Measurements from ENCODE around the gene NPC1.

NPC1 gene

GRCh38 chr18:23547306-23547705 is 39.0 kb downstream of the NPC1 start:
- no peak overlapping the region for H3K4me3 ChIP-seq (ENCODE audit: low read depth, low read length)
- TF ChIP-seq CTCF (IDR thresholded peaks at IDR 0.05; ENCODE audit: low read depth, low read length) = no peak

- TF ChIP-seq CTCF (IDR thresholded peaks at IDR 0.05; ENCODE audit: low read depth, low read length) = no peak
Observed at GRCh38 chr18:23545247-23545789, 41.0 kb downstream of the NPC1 start.

GRCh38 chr18:23542461-23542860 is 43.8 kb downstream of the NPC1 start:
- no peak for TF ChIP-seq CTCF (IDR thresholded peaks at IDR 0.05; ENCODE audit: low read depth, low read length)
- H3K4me3 ChIP-seq (ENCODE audit: low read depth, low read length) = no peak overlapping the region

More at GRCh38 chr18:23545247-23545789, 41.0 kb downstream of the NPC1 start:
- no peak overlapping the region for H3K4me3 ChIP-seq (ENCODE audit: low read depth, low read length)

- no peak for TF ChIP-seq CTCF (IDR thresholded peaks at IDR 0.05; ENCODE audit: low read depth, low read length)
- no peak overlapping the region for H3K4me3 ChIP-seq (ENCODE audit: low read depth, low read length)
Observed at GRCh38 chr18:23541349-23542093, 44.8 kb downstream of the NPC1 start.

GRCh38 chr18:23540867-23541266 is 45.4 kb downstream of the NPC1 start:
- TF ChIP-seq CTCF (IDR thresholded peaks at IDR 0.05; ENCODE audit: low read depth, low read length) = no peak
- H3K4me3 ChIP-seq (ENCODE audit: low read depth, low read length) = no peak overlapping the region

GRCh38 chr18:23539911-23540525 is 46.3 kb downstream of the NPC1 start:
- TF ChIP-seq CTCF (IDR thresholded peaks at IDR 0.05; ENCODE audit: low read depth, low read length) = no peak
- no peak overlapping the region for H3K4me3 ChIP-seq (ENCODE audit: low read depth, low read length)

- no peak for TF ChIP-seq CTCF (IDR thresholded peaks at IDR 0.05; ENCODE audit: low read depth, low read length)
- no peak overlapping the region for H3K4me3 ChIP-seq (ENCODE audit: low read depth, low read length)
Observed at GRCh38 chr18:23539296-23539695, 47.0 kb downstream of the NPC1 start.

Data from WI38 (cell line).